Measurements from ENCODE around the gene OPTC.

Gene OPTC

DNA sequence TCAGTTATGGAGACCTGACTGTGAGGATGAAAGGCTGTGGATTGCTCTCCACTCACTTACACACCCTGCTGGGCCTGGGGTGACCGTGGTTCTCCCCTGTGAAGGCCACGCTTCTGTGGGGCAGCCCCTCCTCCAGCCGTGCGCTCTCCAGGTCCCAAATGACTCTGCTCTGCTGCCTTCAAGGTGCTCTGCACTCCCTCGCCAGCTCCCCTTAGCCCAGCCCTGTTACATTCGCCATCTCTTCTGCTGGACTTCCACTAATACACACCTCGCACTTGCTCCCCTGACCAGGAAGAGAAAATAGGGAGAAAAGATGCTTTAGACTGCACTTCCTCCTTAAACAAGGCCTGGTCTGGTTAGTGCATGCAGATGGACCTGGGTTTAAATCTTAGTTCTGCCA lies 24.6 kb downstream of the OPTC start:
- DNase-seq: no peak

GRCh38 chr1:203519053-203519840 lies 25.3 kb downstream of the OPTC start:
- DNase-seq: no peak

- DNase-seq: no peak
These were observed 25.9 kb downstream of the OPTC start for GRCh38 chr1:203519896-203520295.

GRCh38 chr1:203520315-203520714 lies 26.4 kb downstream of the OPTC start:
- no peak for DNase-seq

DNA sequence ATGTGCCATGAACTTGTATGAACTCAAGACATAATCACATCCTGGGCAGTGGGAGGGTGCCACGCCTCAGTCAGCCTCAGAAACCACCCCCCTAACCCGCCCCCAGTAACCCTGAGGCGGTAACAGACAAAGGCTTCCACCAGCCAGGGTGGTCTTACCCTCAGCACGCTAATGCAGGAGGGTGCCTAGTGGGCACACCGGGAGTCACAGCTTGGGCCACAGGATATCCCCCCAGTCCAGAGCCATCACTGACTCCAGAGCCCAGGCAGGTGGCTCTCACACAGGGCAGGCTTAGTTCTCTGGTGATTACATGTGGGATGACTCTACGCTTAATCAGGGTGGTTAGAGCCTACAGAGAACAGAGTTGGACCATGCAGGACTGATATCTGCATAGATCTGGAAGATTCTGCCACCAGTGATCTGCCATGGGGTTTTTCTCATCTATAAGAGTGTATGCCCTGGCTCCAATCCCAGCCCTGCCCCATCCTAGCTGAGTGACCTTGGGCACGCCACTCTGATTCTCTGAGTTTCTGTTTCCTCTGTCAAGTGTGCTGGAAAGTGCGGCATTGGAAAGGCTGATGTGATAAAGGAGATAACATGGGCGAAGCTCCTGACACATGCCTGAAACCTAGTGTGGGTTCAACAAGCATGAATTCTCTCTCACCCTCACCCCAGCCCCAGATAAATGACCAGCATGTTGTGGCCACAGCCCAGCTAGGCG lies 27.3 kb downstream of the OPTC start:
- no peak for DNase-seq

GRCh38 chr1:203521812-203522211 lies 27.9 kb downstream of the OPTC start:
- no peak for DNase-seq

DNA sequence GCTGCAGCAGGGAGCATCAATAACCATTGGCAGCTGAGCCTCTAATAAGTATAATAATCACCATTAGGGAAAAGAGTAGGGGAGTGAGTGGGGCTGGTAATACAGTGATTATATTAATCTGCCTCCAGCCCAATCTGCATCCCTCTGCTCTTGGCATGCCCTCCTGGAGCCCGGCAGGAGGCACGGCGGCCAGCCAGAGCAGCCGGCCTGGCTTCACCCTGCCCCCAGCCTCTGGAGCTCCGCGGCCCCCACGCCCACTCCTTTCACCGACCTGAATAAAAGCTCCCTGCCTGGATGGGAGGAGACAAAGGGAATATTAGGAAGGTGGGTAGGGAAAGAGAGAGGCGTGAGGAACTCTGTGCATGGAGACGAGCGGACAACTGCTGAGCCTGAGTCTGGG lies 28.3 kb downstream of the OPTC start:
- DNase-seq: no peak

DNA sequence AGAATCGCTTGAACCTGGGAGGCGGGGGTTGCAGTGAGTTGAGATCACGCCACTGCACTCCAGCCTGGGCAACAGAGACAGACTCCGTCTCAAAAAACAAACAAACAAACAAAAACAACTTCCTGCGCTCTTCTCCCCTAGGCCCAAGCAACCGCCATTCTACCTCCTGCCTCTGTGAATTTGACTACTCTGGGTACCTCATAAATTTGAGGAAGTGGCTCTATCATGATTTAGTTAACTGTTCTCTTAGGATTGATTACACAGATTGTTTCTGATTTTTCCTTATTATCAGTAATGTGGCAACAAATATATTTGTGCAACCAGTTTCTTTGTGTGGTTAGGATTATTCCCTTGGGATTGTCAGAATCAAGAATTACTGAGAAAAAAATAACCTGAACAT lies 29.7 kb downstream of the OPTC start:
- no peak for DNase-seq

- no peak for DNase-seq
These were observed 30.2 kb downstream of the OPTC start for GRCh38 chr1:203524152-203524551.

DNA sequence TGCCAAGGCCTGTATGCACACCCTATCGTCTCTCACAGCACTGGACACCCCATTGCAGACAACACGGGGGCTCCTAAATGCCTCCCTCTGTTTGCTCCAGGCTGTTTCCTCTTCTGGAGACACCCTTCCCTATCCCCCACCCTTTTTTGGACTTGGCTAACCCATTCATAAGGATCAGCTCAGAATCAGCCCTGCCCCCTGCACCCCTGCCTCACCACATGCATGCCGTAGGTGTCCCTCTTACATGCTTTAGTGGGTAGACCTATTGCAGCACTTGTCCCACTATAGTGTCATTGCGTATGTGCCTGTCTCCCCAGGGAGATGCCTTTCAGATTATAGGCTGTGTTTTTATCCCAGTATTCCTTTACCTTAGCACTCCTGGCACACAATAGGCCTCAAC lies 30.9 kb downstream of the OPTC start:
- no peak for DNase-seq

DNA sequence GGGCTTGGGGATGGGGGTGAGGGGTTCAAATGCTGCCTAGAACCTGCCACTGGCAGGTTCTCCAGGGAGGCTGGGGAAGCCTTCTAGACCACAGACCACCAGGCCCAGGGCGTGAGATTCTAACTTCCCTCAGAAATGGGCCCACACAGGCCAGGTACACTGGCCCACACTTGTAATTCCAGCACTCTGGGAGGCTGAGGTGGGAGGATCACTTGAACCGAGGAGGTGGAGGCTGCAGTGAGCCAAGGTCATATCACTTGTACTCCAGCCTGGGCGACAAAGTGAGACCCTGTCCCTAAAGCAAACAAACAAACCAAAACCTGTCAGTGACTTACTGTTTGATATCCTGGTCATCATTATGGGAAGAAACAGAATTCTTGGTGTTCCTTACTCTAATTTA lies 31.7 kb downstream of the OPTC start:
- DNase-seq: no peak

DNA sequence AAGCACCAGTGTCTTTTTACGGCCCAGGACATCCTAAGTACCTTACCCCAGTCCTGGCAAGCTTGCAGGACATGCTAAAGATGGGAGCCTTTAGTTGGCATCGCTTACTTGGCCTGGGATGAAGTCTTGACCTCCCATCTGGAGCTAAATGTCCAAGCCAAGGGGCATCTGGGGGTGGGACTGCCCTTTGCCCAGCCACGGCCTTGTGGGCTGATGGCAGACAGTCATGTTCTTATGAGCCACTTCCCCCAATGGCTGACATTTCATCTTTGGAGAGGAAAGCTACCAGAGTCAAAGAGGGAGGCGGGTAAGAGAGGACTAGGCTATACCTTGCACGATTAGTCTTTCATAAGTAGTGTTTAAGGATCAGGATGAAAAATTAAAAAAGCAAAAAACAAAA lies 32.2 kb downstream of the OPTC start:
- DNase-seq: no peak

DNA sequence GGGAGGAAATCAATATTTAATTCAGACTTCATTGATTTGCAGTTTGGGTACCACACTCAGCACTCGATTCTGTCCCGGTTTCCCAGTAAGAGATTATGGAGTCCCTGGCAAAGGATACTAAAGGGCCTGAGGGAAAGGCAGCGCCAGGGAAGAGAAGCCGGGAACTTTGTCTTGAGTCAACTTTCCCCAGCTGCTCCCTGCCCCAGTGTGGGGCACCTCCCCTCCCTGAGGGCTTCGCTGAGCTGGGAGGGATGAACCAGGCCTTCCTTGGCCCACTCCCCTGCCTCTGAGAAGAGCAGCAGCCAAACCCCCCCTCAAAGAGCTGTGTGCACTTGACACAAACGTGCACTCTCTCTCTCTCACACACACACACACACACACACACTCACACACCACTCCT lies 32.6 kb downstream of the OPTC start:
- DNase-seq: no peak

GRCh38 chr1:203527013-203527412 lies 33.1 kb downstream of the OPTC start:
- DNase-seq: no peak

GRCh38 chr1:203528063-203528462 lies 34.1 kb downstream of the OPTC start:
- no peak for DNase-seq

GRCh38 chr1:203528976-203529835 lies 35.3 kb downstream of the OPTC start:
- DNase-seq: no peak

DNA sequence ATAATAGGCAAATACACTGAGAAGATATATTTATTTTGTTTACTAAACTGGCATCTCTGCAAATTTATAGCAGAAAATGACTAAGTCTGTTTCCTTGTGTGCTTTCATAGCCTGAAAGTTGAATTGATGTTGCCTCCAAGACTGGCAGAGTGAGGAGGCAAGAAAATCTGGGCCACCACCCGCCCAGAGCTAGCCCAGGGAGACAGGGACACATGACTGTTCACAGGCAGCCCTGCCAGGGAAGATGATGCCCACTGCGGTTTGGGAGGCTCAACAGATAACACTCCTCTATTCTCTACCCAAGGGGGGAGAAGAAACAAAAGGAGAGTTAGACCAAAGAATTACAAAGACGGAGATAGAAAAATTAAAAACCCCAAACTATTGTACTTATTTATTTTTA lies 37.1 kb downstream of the OPTC start:
- DNase-seq: no peak

- DNase-seq: no peak
These were observed 40.1 kb downstream of the OPTC start for GRCh38 chr1:203534012-203534411.

DNA sequence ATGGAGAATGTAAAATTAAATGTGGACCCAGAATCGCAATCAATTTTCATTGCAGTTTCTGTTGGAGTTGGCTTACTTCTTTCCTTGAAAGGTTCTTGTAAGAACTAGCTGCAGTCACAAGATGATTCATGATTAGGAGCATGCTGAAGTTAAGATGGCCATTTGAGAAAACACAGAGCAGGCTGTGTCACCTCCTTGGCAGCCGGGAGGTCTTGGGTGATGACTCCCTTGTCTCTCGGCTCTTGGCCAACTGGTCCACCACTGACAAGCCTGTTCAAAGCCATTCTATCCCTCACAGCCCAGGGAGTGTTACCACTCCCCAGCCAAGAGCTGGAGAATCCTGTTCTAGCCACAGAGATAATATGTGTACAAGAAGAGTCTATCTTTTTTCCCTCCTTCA lies 40.6 kb downstream of the OPTC start:
- no peak for DNase-seq

GRCh38 chr1:203536575-203536974 lies 42.6 kb downstream of the OPTC start:
- no peak for DNase-seq

GRCh38 chr1:203536980-203537455 lies 43.1 kb downstream of the OPTC start:
- no peak for DNase-seq

- no peak for DNase-seq
These were observed 44.0 kb downstream of the OPTC start for GRCh38 chr1:203537806-203538464.

- no peak for DNase-seq
These were observed 44.8 kb downstream of the OPTC start for GRCh38 chr1:203538726-203539125.
